Measurements from ENCODE around the gene KCNMB1. TPM values are rescaled to one million over a fixed set of nuclear protein-coding genes. Genes with fewer than 3 reads are reported as not detected.

The KCNMB1 gene
- polyA plus RNA-seq, 2 donors, result 4.2 to 8.2 TPM

- Histone ChIP-seq H3K27me3 (ENCODE audit: control insufficient read depth in 1 of 2, insufficient read depth in 2 of 2, low read length in 2 of 2) (no peaks in the 10 kb centered on the region), H3K4me3 (ENCODE audit: low read depth in 1 of 2, low read length in 2 of 2) (no peak overlapping the region), H3K27ac (ENCODE audit: low read depth in 2 of 2, low read length in 1 of 2) (no peak overlapping the region), H3K36me3 (ENCODE audit: control insufficient read depth in 2 of 2, insufficient read depth in 2 of 2, low read length in 1 of 2) (no peaks in the 10 kb centered on the region), H3K4me1 (ENCODE audit: control insufficient read depth in 2 of 2, insufficient read depth in 2 of 2, low read length in 1 of 2) (no peaks in the 10 kb centered on the region), H3K9me3 (ENCODE audit: control insufficient read depth in 2 of 2, insufficient read depth in 1 of 2, low read depth in 1 of 2, low read length in 1 of 2) (no peaks in the 10 kb centered on the region)
- WGBS, 2 donors, result 77 to 80% methylated on average over 8 of the region's 8 CpGs
Observed at GRCh38 chr5:170418736-170419135, 29.6 kb upstream of the KCNMB1 start.

- Histone ChIP-seq H3K9me3 (ENCODE audit: control insufficient read depth in 2 of 2, insufficient read depth in 1 of 2, low read depth in 1 of 2, low read length in 1 of 2) (no peaks in the 10 kb centered on the region), H3K27ac (ENCODE audit: low read depth in 2 of 2, low read length in 1 of 2) (no peak overlapping the region)
- whole genome bisulfite sequencing, 2 donors, result 75 to 82% methylated on average over 4 of the region's 4 CpGs
Observed at GRCh38 chr5:170416526-170416925, 27.4 kb upstream of the KCNMB1 start.

GRCh38 chr5:170414786-170415185 lies 25.6 kb upstream of the KCNMB1 start:
- H3K4me3 ChIP-seq (ENCODE audit: low read depth in 1 of 2, low read length in 2 of 2), result no peak overlapping the region
- no peaks in the 10 kb centered on the region for H3K9me3 ChIP-seq (ENCODE audit: control insufficient read depth in 2 of 2, insufficient read depth in 1 of 2, low read depth in 1 of 2, low read length in 1 of 2)
- no peak overlapping the region for H3K27ac ChIP-seq (ENCODE audit: low read depth in 2 of 2, low read length in 1 of 2)
- H3K27me3 ChIP-seq (ENCODE audit: control insufficient read depth in 1 of 2, insufficient read depth in 2 of 2, low read length in 2 of 2), result no peaks in the 10 kb centered on the region
- WGBS, 2 donors, result 91 to 92% methylated on average over 6 of the region's 6 CpGs
- no peaks in the 10 kb centered on the region for H3K4me1 ChIP-seq (ENCODE audit: control insufficient read depth in 2 of 2, insufficient read depth in 2 of 2, low read length in 1 of 2)
- no peaks in the 10 kb centered on the region for H3K36me3 ChIP-seq (ENCODE audit: control insufficient read depth in 2 of 2, insufficient read depth in 2 of 2, low read length in 1 of 2)

More at GRCh38 chr5:170416526-170416925, 27.4 kb upstream of the KCNMB1 start:
- no peaks in the 10 kb centered on the region for H3K36me3 ChIP-seq (ENCODE audit: control insufficient read depth in 2 of 2, insufficient read depth in 2 of 2, low read length in 1 of 2)
- H3K27me3 ChIP-seq (ENCODE audit: control insufficient read depth in 1 of 2, insufficient read depth in 2 of 2, low read length in 2 of 2), result no peaks in the 10 kb centered on the region
- H3K4me1 ChIP-seq (ENCODE audit: control insufficient read depth in 2 of 2, insufficient read depth in 2 of 2, low read length in 1 of 2), result no peaks in the 10 kb centered on the region
- no peak overlapping the region for H3K4me3 ChIP-seq (ENCODE audit: low read depth in 1 of 2, low read length in 2 of 2)

- Histone ChIP-seq H3K27me3 (ENCODE audit: control insufficient read depth in 1 of 2, insufficient read depth in 2 of 2, low read length in 2 of 2) (no peaks in the 10 kb centered on the region), H3K4me1 (ENCODE audit: control insufficient read depth in 2 of 2, insufficient read depth in 2 of 2, low read length in 1 of 2) (no peaks in the 10 kb centered on the region), H3K36me3 (ENCODE audit: control insufficient read depth in 2 of 2, insufficient read depth in 2 of 2, low read length in 1 of 2) (no peaks in the 10 kb centered on the region), H3K4me3 (ENCODE audit: low read depth in 1 of 2, low read length in 2 of 2) (no peak overlapping the region), H3K9me3 (ENCODE audit: control insufficient read depth in 2 of 2, insufficient read depth in 1 of 2, low read depth in 1 of 2, low read length in 1 of 2) (no peaks in the 10 kb centered on the region), H3K27ac (ENCODE audit: low read depth in 2 of 2, low read length in 1 of 2) (no peak overlapping the region)
- 88 to 89% methylated on average over 3 of the region's 3 CpGs for WGBS, 2 donors
Observed at GRCh38 chr5:170413897-170414296, 24.7 kb upstream of the KCNMB1 start.

GRCh38 chr5:170411100-170411499 lies 21.9 kb upstream of the KCNMB1 start:
- H3K36me3 ChIP-seq (ENCODE audit: control insufficient read depth in 2 of 2, insufficient read depth in 2 of 2, low read length in 1 of 2), result no peaks in the 10 kb centered on the region
- no peak overlapping the region for H3K4me3 ChIP-seq (ENCODE audit: low read depth in 1 of 2, low read length in 2 of 2)
- no peak overlapping the region for H3K27ac ChIP-seq (ENCODE audit: low read depth in 2 of 2, low read length in 1 of 2)
- no peaks in the 10 kb centered on the region for H3K27me3 ChIP-seq (ENCODE audit: control insufficient read depth in 1 of 2, insufficient read depth in 2 of 2, low read length in 2 of 2)
- H3K9me3 ChIP-seq (ENCODE audit: control insufficient read depth in 2 of 2, insufficient read depth in 1 of 2, low read depth in 1 of 2, low read length in 1 of 2), result no peaks in the 10 kb centered on the region
- 81 to 85% methylated on average over 3 of the region's 3 CpGs for WGBS, 2 donors
- no peaks in the 10 kb centered on the region for H3K4me1 ChIP-seq (ENCODE audit: control insufficient read depth in 2 of 2, insufficient read depth in 2 of 2, low read length in 1 of 2)

GRCh38 chr5:170410401-170410800 lies 21.2 kb upstream of the KCNMB1 start:
- Histone ChIP-seq H3K4me1 (ENCODE audit: control insufficient read depth in 2 of 2, insufficient read depth in 2 of 2, low read length in 1 of 2) (no peaks in the 10 kb centered on the region), H3K27me3 (ENCODE audit: control insufficient read depth in 1 of 2, insufficient read depth in 2 of 2, low read length in 2 of 2) (no peaks in the 10 kb centered on the region), H3K9me3 (ENCODE audit: control insufficient read depth in 2 of 2, insufficient read depth in 1 of 2, low read depth in 1 of 2, low read length in 1 of 2) (no peaks in the 10 kb centered on the region), H3K36me3 (ENCODE audit: control insufficient read depth in 2 of 2, insufficient read depth in 2 of 2, low read length in 1 of 2) (no peaks in the 10 kb centered on the region), H3K4me3 (ENCODE audit: low read depth in 1 of 2, low read length in 2 of 2) (no peak overlapping the region), H3K27ac (ENCODE audit: low read depth in 2 of 2, low read length in 1 of 2) (no peak overlapping the region)
- WGBS, 2 donors, result 96% methylated on average over 2 of the region's 2 CpGs

GRCh38 chr5:170408877-170409660 lies 19.9 kb upstream of the KCNMB1 start:
- H3K27me3 ChIP-seq (ENCODE audit: control insufficient read depth in 1 of 2, insufficient read depth in 2 of 2, low read length in 2 of 2), result no peaks in the 10 kb centered on the region
- H3K36me3 ChIP-seq (ENCODE audit: control insufficient read depth in 2 of 2, insufficient read depth in 2 of 2, low read length in 1 of 2), result no peaks in the 10 kb centered on the region
- no peak overlapping the region for H3K27ac ChIP-seq (ENCODE audit: low read depth in 2 of 2, low read length in 1 of 2)
- H3K4me3 ChIP-seq (ENCODE audit: low read depth in 1 of 2, low read length in 2 of 2), result no peak overlapping the region
- no peaks in the 10 kb centered on the region for H3K4me1 ChIP-seq (ENCODE audit: control insufficient read depth in 2 of 2, insufficient read depth in 2 of 2, low read length in 1 of 2)
- WGBS, 2 donors, result 80 to 81% methylated on average over 7 of the region's 7 CpGs
- no peaks in the 10 kb centered on the region for H3K9me3 ChIP-seq (ENCODE audit: control insufficient read depth in 2 of 2, insufficient read depth in 1 of 2, low read depth in 1 of 2, low read length in 1 of 2)

GRCh38 chr5:170408226-170408625 lies 19.1 kb upstream of the KCNMB1 start:
- no peaks in the 10 kb centered on the region for H3K36me3 ChIP-seq (ENCODE audit: control insufficient read depth in 2 of 2, insufficient read depth in 2 of 2, low read length in 1 of 2)
- no peaks in the 10 kb centered on the region for H3K9me3 ChIP-seq (ENCODE audit: control insufficient read depth in 2 of 2, insufficient read depth in 1 of 2, low read depth in 1 of 2, low read length in 1 of 2)
- H3K4me3 ChIP-seq (ENCODE audit: low read depth in 1 of 2, low read length in 2 of 2), result no peak overlapping the region
- no peaks in the 10 kb centered on the region for H3K4me1 ChIP-seq (ENCODE audit: control insufficient read depth in 2 of 2, insufficient read depth in 2 of 2, low read length in 1 of 2)
- no peaks in the 10 kb centered on the region for H3K27me3 ChIP-seq (ENCODE audit: control insufficient read depth in 1 of 2, insufficient read depth in 2 of 2, low read length in 2 of 2)
- H3K27ac ChIP-seq (ENCODE audit: low read depth in 2 of 2, low read length in 1 of 2), result no peak overlapping the region
- WGBS, 2 donors, result 39 to 48% methylated on average over 6 of the region's 6 CpGs

GRCh38 chr5:170407062-170407461 lies 17.9 kb upstream of the KCNMB1 start:
- H3K4me3 ChIP-seq (ENCODE audit: low read depth in 1 of 2, low read length in 2 of 2), result no peak overlapping the region
- H3K27me3 ChIP-seq (ENCODE audit: control insufficient read depth in 1 of 2, insufficient read depth in 2 of 2, low read length in 2 of 2), result no peaks in the 10 kb centered on the region
- H3K9me3 ChIP-seq (ENCODE audit: control insufficient read depth in 2 of 2, insufficient read depth in 1 of 2, low read depth in 1 of 2, low read length in 1 of 2), result no peaks in the 10 kb centered on the region
- no peak overlapping the region for H3K27ac ChIP-seq (ENCODE audit: low read depth in 2 of 2, low read length in 1 of 2)
- no peaks in the 10 kb centered on the region for H3K4me1 ChIP-seq (ENCODE audit: control insufficient read depth in 2 of 2, insufficient read depth in 2 of 2, low read length in 1 of 2)
- no peaks in the 10 kb centered on the region for H3K36me3 ChIP-seq (ENCODE audit: control insufficient read depth in 2 of 2, insufficient read depth in 2 of 2, low read length in 1 of 2)
- WGBS, 2 donors, result 84 to 85% methylated on average over 6 of the region's 6 CpGs

GRCh38 chr5:170405817-170406216 lies 16.6 kb upstream of the KCNMB1 start:
- Histone ChIP-seq H3K27ac (ENCODE audit: low read depth in 2 of 2, low read length in 1 of 2) (no peak overlapping the region), H3K36me3 (ENCODE audit: control insufficient read depth in 2 of 2, insufficient read depth in 2 of 2, low read length in 1 of 2) (no peaks in the 10 kb centered on the region), H3K27me3 (ENCODE audit: control insufficient read depth in 1 of 2, insufficient read depth in 2 of 2, low read length in 2 of 2) (no peaks in the 10 kb centered on the region), H3K4me3 (ENCODE audit: low read depth in 1 of 2, low read length in 2 of 2) (no peak overlapping the region), H3K4me1 (ENCODE audit: control insufficient read depth in 2 of 2, insufficient read depth in 2 of 2, low read length in 1 of 2) (no peaks in the 10 kb centered on the region), H3K9me3 (ENCODE audit: control insufficient read depth in 2 of 2, insufficient read depth in 1 of 2, low read depth in 1 of 2, low read length in 1 of 2) (no peaks in the 10 kb centered on the region)
- 56 to 61% methylated on average over 2 of the region's 2 CpGs for WGBS, 2 donors

All from esophagus (tissue), 2 donors.